Stimulated activated naive CD8-positive, alpha-beta T cell treated with anti-CD3 and anti-CD28 coated beads, Interleukin-15, Interleukin-2, amounts not matched to agents 100 ng/mL and 50 ng/mL, for 24 hours (primary cell): ENCODE data around the gene TNFRSF13B.
"Not testable (repeated sequence)": the region's sequence is repeated elsewhere in the genome, so short reads cannot be mapped to it uniquely, and the experiment has no call there.

Experiments used
- H3K27ac Mint-ChIP-seq: one replicate; pipeline ENCODE4 v1.8.0; 2021; ENCODE audit warnings: mild to moderate bottlenecking, mixed read lengths
- H3K27me3 Mint-ChIP-seq: one replicate; pipeline ENCODE4 v1.8.0; 2021; ENCODE audit warnings: mixed read lengths
- H3K36me3 Mint-ChIP-seq: one replicate; pipeline ENCODE4 v1.8.0; 2021; ENCODE audit warnings: low read depth, mixed read lengths
- H3K4me1 Mint-ChIP-seq: one replicate; pipeline ENCODE4 v1.8.0; 2021; ENCODE audit warnings: low read depth, mixed read lengths
- H3K4me3 Mint-ChIP-seq: one replicate; pipeline ENCODE4 v1.8.0; 2021; ENCODE audit warnings: mild to moderate bottlenecking, mixed read lengths
- H3K9me3 Mint-ChIP-seq: one replicate; pipeline ENCODE4 v1.8.0; 2021; ENCODE audit warnings: mixed read lengths

TNFRSF13B gene

GRCh38 chr17:16996726-16997125, 24.8 kb upstream of the TNFRSF13B start:
- not testable (repeated sequence) for H3K27me3 Mint-ChIP-seq, H3K4me1 Mint-ChIP-seq, H3K4me3 Mint-ChIP-seq, H3K27ac Mint-ChIP-seq, H3K9me3 Mint-ChIP-seq, H3K36me3 Mint-ChIP-seq

- H3K27me3 Mint-ChIP-seq, result no peaks in the 10 kb centered on the region
- H3K9me3 Mint-ChIP-seq, result no peaks in the 10 kb centered on the region
- peaks cover 5% of the 10 kb centered on the region for H3K4me1 Mint-ChIP-seq
- H3K4me3 Mint-ChIP-seq, result no peak overlapping the region
- H3K27ac Mint-ChIP-seq, result no peak overlapping the region
- no peaks in the 10 kb centered on the region for H3K36me3 Mint-ChIP-seq
Observed at GRCh38 chr17:16995930-16996329, 24.0 kb upstream of the TNFRSF13B start.

- Mint-ChIP-seq H3K4me3 (no peak overlapping the region), H3K27me3 (no peaks in the 10 kb centered on the region), H3K36me3 (no peaks in the 10 kb centered on the region), H3K9me3 (no peaks in the 10 kb centered on the region), H3K27ac (no peak overlapping the region), H3K4me1 (peaks cover 17% of the 10 kb centered on the region)
Observed at GRCh38 chr17:16994631-16995030, 22.7 kb upstream of the TNFRSF13B start.

GRCh38 chr17:16991349-16992009, 19.6 kb upstream of the TNFRSF13B start:
- Mint-ChIP-seq H3K4me1 (peaks cover 37% of the 10 kb centered on the region), H3K9me3 (no peaks in the 10 kb centered on the region), H3K27me3 (no peaks in the 10 kb centered on the region), H3K36me3 (no peaks in the 10 kb centered on the region), H3K4me3 (no peak overlapping the region), H3K27ac (no peak overlapping the region)

GRCh38 chr17:16989953-16990860, 18.3 kb upstream of the TNFRSF13B start:
- Mint-ChIP-seq H3K36me3 (no peaks in the 10 kb centered on the region), H3K4me3 (no peak overlapping the region), H3K4me1 (peaks cover 41% of the 10 kb centered on the region), H3K27me3 (no peaks in the 10 kb centered on the region), H3K9me3 (no peaks in the 10 kb centered on the region), H3K27ac (peak overlapping the region; percentile 54)

- no peaks in the 10 kb centered on the region for H3K27me3 Mint-ChIP-seq
- peak overlapping the region; percentile 76 for H3K27ac Mint-ChIP-seq
- no peaks in the 10 kb centered on the region for H3K36me3 Mint-ChIP-seq
- H3K9me3 Mint-ChIP-seq, result no peaks in the 10 kb centered on the region
- peak overlapping the region; percentile 36 for H3K4me3 Mint-ChIP-seq
- peaks cover 41% of the 10 kb centered on the region for H3K4me1 Mint-ChIP-seq
Observed at GRCh38 chr17:16989230-16989952, 17.5 kb upstream of the TNFRSF13B start.

GRCh38 chr17:16988749-16989229, 16.9 kb upstream of the TNFRSF13B start:
- Mint-ChIP-seq H3K4me1 (peaks cover 41% of the 10 kb centered on the region), H3K36me3 (no peaks in the 10 kb centered on the region), H3K27ac (peak overlapping the region; percentile 76), H3K27me3 (no peaks in the 10 kb centered on the region), H3K9me3 (no peaks in the 10 kb centered on the region), H3K4me3 (peak overlapping the region; percentile 36)

- no peaks in the 10 kb centered on the region for H3K9me3 Mint-ChIP-seq
Observed at GRCh38 chr17:16987830-16988601, 16.1 kb upstream of the TNFRSF13B start.

GRCh38 chr17:16987066-16987829, 15.3 kb upstream of the TNFRSF13B start:
- Mint-ChIP-seq H3K36me3 (no peaks in the 10 kb centered on the region), H3K4me1 (peaks cover 41% of the 10 kb centered on the region), H3K27ac (no peak overlapping the region), H3K9me3 (no peaks in the 10 kb centered on the region), H3K4me3 (no peak overlapping the region), H3K27me3 (no peaks in the 10 kb centered on the region)

More at GRCh38 chr17:16987830-16988601, 16.1 kb upstream of the TNFRSF13B start:
- Mint-ChIP-seq H3K36me3 (no peaks in the 10 kb centered on the region), H3K4me3 (peak overlapping the region; percentile 38), H3K27me3 (no peaks in the 10 kb centered on the region), H3K4me1 (peaks cover 41% of the 10 kb centered on the region), H3K27ac (peak overlapping the region; percentile 85)

GRCh38 chr17:16986391-16986790, 14.5 kb upstream of the TNFRSF13B start:
- Mint-ChIP-seq H3K36me3 (no peaks in the 10 kb centered on the region), H3K27me3 (no peaks in the 10 kb centered on the region), H3K9me3 (no peaks in the 10 kb centered on the region), H3K27ac (no peak overlapping the region), H3K4me1 (peaks cover 37% of the 10 kb centered on the region), H3K4me3 (no peak overlapping the region)

GRCh38 chr17:16981928-16982327, 10.0 kb upstream of the TNFRSF13B start:
- no peaks in the 10 kb centered on the region for H3K27me3 Mint-ChIP-seq
- no peak overlapping the region for H3K4me3 Mint-ChIP-seq
- peaks cover 12% of the 10 kb centered on the region for H3K4me1 Mint-ChIP-seq
- no peaks in the 10 kb centered on the region for H3K36me3 Mint-ChIP-seq
- H3K27ac Mint-ChIP-seq, result no peak overlapping the region
- H3K9me3 Mint-ChIP-seq, result no peaks in the 10 kb centered on the region

- peak overlapping the region; percentile 43 for H3K27ac Mint-ChIP-seq
- H3K36me3 Mint-ChIP-seq, result no peaks in the 10 kb centered on the region
- H3K4me1 Mint-ChIP-seq, result peaks cover 17% of the 10 kb centered on the region
- no peaks in the 10 kb centered on the region for H3K27me3 Mint-ChIP-seq
- H3K4me3 Mint-ChIP-seq, result no peak overlapping the region
- no peaks in the 10 kb centered on the region for H3K9me3 Mint-ChIP-seq
Observed at GRCh38 chr17:16980813-16981731, 9.2 kb upstream of the TNFRSF13B start.

GRCh38 chr17:16980061-16980460, 8.1 kb upstream of the TNFRSF13B start:
- H3K9me3 Mint-ChIP-seq, result no peaks in the 10 kb centered on the region
- no peak overlapping the region for H3K27ac Mint-ChIP-seq
- H3K4me3 Mint-ChIP-seq, result no peak overlapping the region
- H3K4me1 Mint-ChIP-seq, result peaks cover 25% of the 10 kb centered on the region
- no peaks in the 10 kb centered on the region for H3K27me3 Mint-ChIP-seq
- H3K36me3 Mint-ChIP-seq, result no peaks in the 10 kb centered on the region
